Fibroblast of lung (primary cell): ENCODE measurements around the gene RUNX1. TPM values are rescaled to one million over a fixed set of nuclear protein-coding genes. Genes with fewer than 3 reads are reported as not detected.
A peak's percentile ranks its signal among the peaks of the same experiment; 100 is the strongest.

Experiments
- DNase-seq, 2 donors: peaks; one replicate each; pipeline versions ENCODE4 v3.0.0 to v3.0.0-alpha.2; 2010; ENCODE audit warnings: low read depth in 2 of 2
- H2AFZ ChIP-seq: 2 replicates; pipeline ENCODE4 v1.5.1; 2012; ENCODE audit warnings: low read length, control low read depth, inconsistent platforms
- H3K27ac ChIP-seq: 2 replicates; pipeline ENCODE4 v1.5.1; 2011; ENCODE audit warnings: low read length, control low read depth; ENCODE audit not compliant: insufficient read depth
- H3K27me3 ChIP-seq: 2 replicates; pipeline ENCODE4 v1.5.1; 2011; ENCODE audit warnings: mild to moderate bottlenecking, low read length; ENCODE audit not compliant: control insufficient read depth, insufficient read depth
- H3K36me3 ChIP-seq: 2 replicates; pipeline ENCODE4 v1.5.1; 2011; ENCODE audit warnings: low read length; ENCODE audit not compliant: control insufficient read depth, insufficient read depth
- H3K4me1 ChIP-seq: 2 replicates; pipeline ENCODE4 v1.5.1; 2011; ENCODE audit warnings: low read length; ENCODE audit not compliant: control insufficient read depth, insufficient read depth; ENCODE audit errors: extremely low read depth
- H3K4me2 ChIP-seq: 2 replicates; pipeline ENCODE4 v1.5.1; 2011; ENCODE audit warnings: low read length, control low read depth; ENCODE audit not compliant: insufficient read depth; ENCODE audit errors: extremely low read depth
- H3K4me3 ChIP-seq, 4 experiments: fragments of 200-600 bp in 1 of 4; sonication (generic) in 1 of 4; replicated peaks in 1 of 4; 2 replicates each; pipeline ENCODE4 v1.5.1; 2011 to 2016; ENCODE audit warnings: low read length in 4 of 4, low read depth in 3 of 4, mild to moderate bottlenecking in 3 of 4, control low read depth in 2 of 4, inconsistent platforms in 1 of 4, mixed read lengths in 1 of 4; ENCODE audit not compliant: insufficient read depth in 1 of 4; ENCODE audit errors: control extremely low read depth in 1 of 4
- H3K79me2 ChIP-seq: 2 replicates; pipeline ENCODE4 v1.5.1; 2012; ENCODE audit warnings: mild to moderate bottlenecking, low read length, inconsistent platforms; ENCODE audit not compliant: control insufficient read depth, insufficient read depth
- H3K9ac ChIP-seq: 2 replicates; pipeline ENCODE4 v1.5.1; 2011; ENCODE audit warnings: mild to moderate bottlenecking, low read length, control low read depth; ENCODE audit not compliant: insufficient read depth
- H3K9me3 ChIP-seq: 2 replicates; pipeline ENCODE4 v1.5.1; 2012; ENCODE audit warnings: low read depth, low read length; ENCODE audit not compliant: control insufficient read depth, insufficient read depth
- H4K20me1 ChIP-seq: 2 replicates; pipeline ENCODE4 v1.5.1; 2011; ENCODE audit warnings: low read length; ENCODE audit not compliant: control insufficient read depth, insufficient read depth; ENCODE audit errors: extremely low read depth
- CTCF ChIP-seq, 2 donors: IDR thresholded peaks in 1 of 2; conservative IDR thresholded peaks in 1 of 2; 1 replicate in 1 of 2; 2 replicates in 1 of 2; pipeline ENCODE4 v1.5.1; 2011 to 2012; ENCODE audit warnings: low read length in 2 of 2, control low read depth in 1 of 2, inconsistent platforms in 1 of 2, low read depth in 1 of 2, mild to moderate bottlenecking in 1 of 2
- EZH2 ChIP-seq: IDR thresholded peaks from 2 replicates; pipeline ENCODE4 v1.5.1; 2012; ENCODE audit warnings: low read length, control low read depth, mild to moderate bottlenecking; ENCODE audit errors: missing control alignments
- polyA plus RNA-seq, 2 donors: library from polyadenylated mRNA; depleted of rRNA in 1 of 2; stranded (reverse) in 1 of 2; unstranded in 1 of 2; fragments of >200 nt; gene quantifications; 2 replicates each; pipeline ENCODE4 v1.2.1, GENCODE V29; 2011 to 2012; ENCODE audit warnings: missing spikeins in 1 of 2
- total RNA-seq: library from RNA; depleted of rRNA; stranded (reverse); fragments of >200 nt; gene quantifications from 2 replicates; pipeline ENCODE4 v1.2.1, GENCODE V29; 2014

Gene RUNX1
- total and polyA plus RNA-seq, 2 donors (not counting 1 experiment from before 2014, with no cell fraction given), result 23.1 to 41.6 TPM

GRCh38 chr21:35026617-35027562, 22.2 kb downstream of the RUNX1 start:
- no peaks in the 10 kb centered on the region for H3K36me3 ChIP-seq
- DNase-seq, result peak; percentile 64 to 74
- H4K20me1 ChIP-seq, result no peaks in the 10 kb centered on the region
- peaks cover 2% of the 10 kb centered on the region for H3K4me1 ChIP-seq
- no peaks in the 10 kb centered on the region for H3K9me3 ChIP-seq
- peak overlapping the region; percentile 20 for H3K9ac ChIP-seq
- no peaks in the 10 kb centered on the region for H3K79me2 ChIP-seq
- H3K27ac ChIP-seq, result no peak overlapping the region
- peak overlapping the region in 3 of 4 experiments; percentile 14 to 28 (median 22) for H3K4me3 ChIP-seq
- no peaks in the 10 kb centered on the region for H3K27me3 ChIP-seq
- TF ChIP-seq CTCF (conservative IDR thresholded peaks at IDR 0.05 in 1 of 2, IDR thresholded peaks at IDR 0.05 in 1 of 2; ENCODE audit: low read depth in 1 of 2, low read length in 2 of 2), result no peak
- no peak for TF ChIP-seq EZH2
- H3K4me2 ChIP-seq, result peak overlapping the region; percentile 52
- H2AFZ ChIP-seq, result peak overlapping the region; percentile 63

GRCh38 chr21:35026153-35026500, 23.0 kb downstream of the RUNX1 start:
- Histone ChIP-seq H3K4me1 (peaks cover 2% of the 10 kb centered on the region), H3K27ac (no peak overlapping the region), H3K4me3 (no peak overlapping the region), H3K27me3 (no peaks in the 10 kb centered on the region), H3K79me2 (no peaks in the 10 kb centered on the region), H3K9me3 (no peaks in the 10 kb centered on the region), H3K4me2 (no peak overlapping the region), H3K9ac (no peak overlapping the region), H2AFZ (no peak overlapping the region), H4K20me1 (no peaks in the 10 kb centered on the region), H3K36me3 (no peaks in the 10 kb centered on the region)
- DNase-seq, result peak in 1 of 2 donors; percentile 72
- TF ChIP-seq EZH2 (no peak), CTCF (conservative IDR thresholded peaks at IDR 0.05 in 1 of 2, IDR thresholded peaks at IDR 0.05 in 1 of 2; ENCODE audit: low read depth in 1 of 2, low read length in 2 of 2) (no peak)

GRCh38 chr21:35025206-35026152, 23.6 kb downstream of the RUNX1 start:
- no peaks in the 10 kb centered on the region for H3K79me2 ChIP-seq
- no peak overlapping the region for H3K4me3 ChIP-seq
- H3K4me1 ChIP-seq, result peaks cover 2% of the 10 kb centered on the region
- TF ChIP-seq EZH2 (no peak), CTCF (conservative IDR thresholded peaks at IDR 0.05 in 1 of 2, IDR thresholded peaks at IDR 0.05 in 1 of 2; ENCODE audit: low read depth in 1 of 2, low read length in 2 of 2) (no peak)
- no peaks in the 10 kb centered on the region for H3K9me3 ChIP-seq
- no peaks in the 10 kb centered on the region for H3K36me3 ChIP-seq
- H4K20me1 ChIP-seq, result no peaks in the 10 kb centered on the region
- H3K27ac ChIP-seq, result no peak overlapping the region
- no peak overlapping the region for H2AFZ ChIP-seq
- no peak overlapping the region for H3K4me2 ChIP-seq
- H3K9ac ChIP-seq, result no peak overlapping the region
- no peaks in the 10 kb centered on the region for H3K27me3 ChIP-seq
- no peak for DNase-seq
